Subcutaneous adipose tissue (tissue), 4 donors: ENCODE data around the gene GNLY. TPM values are rescaled to one million over a fixed set of nuclear protein-coding genes. Genes with fewer than 3 reads are reported as not detected.

ENCODE experiments used
- CTCF ChIP-seq: fragments of 450-650 bp; IDR thresholded peaks from one replicate; pipeline ENCODE4 v1.5.1; 2016; ENCODE audit warnings: low read depth, mild to moderate bottlenecking, control low read depth, antibody characterized with exemption, moderate library complexity
- total RNA-seq, 4 donors: library from RNA; depleted of rRNA; stranded (reverse); fragments of >200 nt; gene quantifications; one replicate each; pipeline ENCODE4 v1.1.0, GENCODE V29; 2016

Gene GNLY
- total RNA-seq, 4 donors from 2014 or later, result 4.6 to 10.0 (median 7.5) TPM

GRCh38 chr2:85732467-85733120, 38.4 kb downstream of the GNLY start:
- no peak for TF ChIP-seq CTCF

- TF ChIP-seq CTCF, result no peak
These were observed 39.2 kb downstream of the GNLY start for GRCh38 chr2:85733121-85733960.

- TF ChIP-seq CTCF, result no peak
These were observed 39.9 kb downstream of the GNLY start for GRCh38 chr2:85734015-85734414.

GRCh38 chr2:85734942-85735608, 40.9 kb downstream of the GNLY start:
- no peak for TF ChIP-seq CTCF

- no peak for TF ChIP-seq CTCF
These were observed 41.5 kb downstream of the GNLY start for GRCh38 chr2:85735691-85736090.

- no peak for TF ChIP-seq CTCF
These were observed 42.5 kb downstream of the GNLY start for GRCh38 chr2:85736456-85737355.
